IMR-90 (cell line): ENCODE measurements around the gene VEGFC.

ENCODE experiments used
- BHLHE40 ChIP-seq: fragments of 150-350 bp; IDR thresholded peaks from 2 replicates; pipeline ENCODE4 v1.6.1; 2016; ENCODE audit warnings: mild to moderate bottlenecking, low read depth, low read length
- CEBPB ChIP-seq: IDR thresholded peaks from 2 replicates; pipeline ENCODE4 v1.6.1; 2012; ENCODE audit warnings: low read depth, low read length, improper control_type of control experiment
- CTCF ChIP-seq: conservative IDR thresholded peaks from 2 replicates; pipeline ENCODE4 v1.5.1; 2012; ENCODE audit warnings: mild to moderate bottlenecking, low read depth, low read length, improper control_type of control experiment
- ELK1 ChIP-seq: fragments of 150-350 bp; IDR thresholded peaks from 2 replicates; pipeline ENCODE4 v1.6.1; 2016; ENCODE audit warnings: low read depth, mild to moderate bottlenecking, low read length, moderate library complexity, borderline replicate concordance
- FOS ChIP-seq: fragments of 150-350 bp; IDR thresholded peaks from 2 replicates; pipeline ENCODE4 v1.6.1; 2016; ENCODE audit warnings: low read depth, low read length
- MAFK ChIP-seq: IDR thresholded peaks from 2 replicates; pipeline ENCODE4 v1.6.1; 2012; ENCODE audit warnings: low read depth, low read length, improper control_type of control experiment
- MAZ ChIP-seq: IDR thresholded peaks from 2 replicates; pipeline ENCODE4 v1.6.1; 2012; ENCODE audit warnings: low read depth, mild to moderate bottlenecking, low read length, improper control_type of control experiment, moderate library complexity, borderline replicate concordance
- MXI1 ChIP-seq: IDR thresholded peaks from 2 replicates; pipeline ENCODE4 v1.6.1; 2012; ENCODE audit warnings: low read depth, mild to moderate bottlenecking, low read length, moderate library complexity, borderline replicate concordance
- POLR2A ChIP-seq: IDR thresholded peaks from 2 replicates; pipeline ENCODE4 v1.6.1; 2012; ENCODE audit warnings: mild to moderate bottlenecking, low read depth, low read length
- RAD21 ChIP-seq: IDR thresholded peaks from 2 replicates; pipeline ENCODE4 v1.6.1; 2012; ENCODE audit warnings: low read length, improper control_type of control experiment
- RFX5 ChIP-seq: IDR thresholded peaks from 2 replicates; pipeline ENCODE4 v1.8.0; 2012; ENCODE audit warnings: low read depth, mild to moderate bottlenecking, low read length, moderate library complexity
- SMC3 ChIP-seq: fragments of 150-350 bp; IDR thresholded peaks from 2 replicates; pipeline ENCODE4 v1.6.1; 2016; ENCODE audit warnings: low read depth, mild to moderate bottlenecking, antibody characterized with exemption, low read length, moderate library complexity
- USF2 ChIP-seq: fragments of 150-350 bp; IDR thresholded peaks from 2 replicates; pipeline ENCODE4 v1.6.1; 2017; ENCODE audit warnings: mild to moderate bottlenecking, antibody characterized with exemption, low read length, low read depth

GRCh38 chr4:176660561-176660960 lies 132.2 kb downstream of the VEGFC start:
- TF ChIP-seq CTCF: peak; percentile 24; the same call in 1 of the 2 replicates
- no peak for TF ChIP-seq MXI1
- no peak for TF ChIP-seq BHLHE40
- TF ChIP-seq USF2: no peak
- TF ChIP-seq POLR2A: no peak
- no peak for TF ChIP-seq RFX5
- no peak for TF ChIP-seq MAFK
- TF ChIP-seq ELK1: no peak
- TF ChIP-seq SMC3: no peak
- TF ChIP-seq MAZ: no peak
- TF ChIP-seq RAD21: no peak
- TF ChIP-seq CEBPB: no peak
- TF ChIP-seq FOS: no peak
